Smooth muscle cell (in vitro differentiated cells): ENCODE results near the gene MRE11. TPM values are rescaled to one million over a fixed set of nuclear protein-coding genes. Genes with fewer than 3 reads are reported as not detected.

Source experiments
- DNase-seq: peaks from one replicate; lab custom pipeline; 2025; ENCODE audit not compliant: unreplicated experiment; lab: John Stamatoyannopoulos, UW
- H2AFZ ChIP-seq: fragments of 200-600 bp; sonication (generic); 2 replicates; pipeline ENCODE4 v1.6.0; 2016; ENCODE audit warnings: antibody characterized with exemption, low read depth, mild to moderate bottlenecking
- H3F3A ChIP-seq: fragments of 200-600 bp; sonication (generic); 2 replicates; pipeline ENCODE4 v1.6.0; 2017; ENCODE audit warnings: antibody characterized with exemption, low read depth
- H3K27ac ChIP-seq: fragments of 200-600 bp; sonication (generic); 2 replicates; pipeline ENCODE4 v1.5.1; 2016; ENCODE audit warnings: low read depth, mild to moderate bottlenecking
- H3K27me3 ChIP-seq: fragments of 200-600 bp; sonication (generic); 2 replicates; pipeline ENCODE4 v1.6.1; 2016; ENCODE audit warnings: low read depth, mild to moderate bottlenecking
- H3K36me3 ChIP-seq: fragments of 200-600 bp; sonication (generic); 2 replicates; pipeline ENCODE4 v1.5.1; 2016; ENCODE audit warnings: low read depth
- H3K4me1 ChIP-seq: fragments of 200-600 bp; sonication (generic); 2 replicates; pipeline ENCODE4 v1.5.1; 2016; ENCODE audit warnings: low read depth
- H3K4me2 ChIP-seq: fragments of 200-600 bp; sonication (generic); 2 replicates; pipeline ENCODE4 v1.6.0; 2016; ENCODE audit warnings: mild to moderate bottlenecking
- H3K4me3 ChIP-seq: fragments of 200-600 bp; sonication (generic); 2 replicates; pipeline ENCODE4 v1.5.1; 2016; ENCODE audit warnings: mild to moderate bottlenecking
- H3K79me2 ChIP-seq: fragments of 200-600 bp; sonication (generic); 2 replicates; pipeline ENCODE4 v1.6.0; 2016; ENCODE audit warnings: low read depth, mild to moderate bottlenecking
- H3K9ac ChIP-seq: fragments of 200-600 bp; sonication (generic); 2 replicates; pipeline ENCODE4 v1.6.0; 2016; ENCODE audit warnings: low read depth
- H3K9me3 ChIP-seq: fragments of 200-600 bp; sonication (generic); replicated peaks from 2 replicates; pipeline ENCODE4 v1.5.1; 2016; ENCODE audit warnings: low read depth
- H4K20me1 ChIP-seq: fragments of 200-600 bp; sonication (generic); 2 replicates; pipeline ENCODE4 v1.6.0; 2016; ENCODE audit warnings: low read depth
- WGBS: methylation state at CpG from one replicate; pipeline ENCODE4 v1.1.7; 2016; ENCODE audit warnings: low lambda C conversion rate; 5-methylcytosine and 5-hydroxymethylcytosine counted together
- polyA plus RNA-seq: library from polyadenylated mRNA; unstranded; fragments of >200 nt; fragmentation: Nextera tagmentation; extraction: Ambion mirVana; gene quantifications from 2 replicates; pipeline ENCODE4 v1.2.1, GENCODE V29; 2016
- total RNA-seq: library from RNA; depleted of rRNA; stranded (reverse); fragments of >200 nt; gene quantifications from 2 replicates; pipeline ENCODE4 v1.2.3, GENCODE V29; 2014
- TF ChIP-seq, protein P1 (sequence below): fragments of 200-600 bp; sonication (generic); IDR thresholded peaks from 2 replicates; pipeline ENCODE4 v1.5.1; 2017; ENCODE audit warnings: borderline replicate concordance, mild to moderate bottlenecking, antibody characterized with exemption; ENCODE audit not compliant: insufficient read depth, poor library complexity, severe bottlenecking

The MRE11 gene
- total and polyA plus RNA-seq, 2 experiments from 2014 or later, result 5.1 to 15.1 TPM

DNA sequence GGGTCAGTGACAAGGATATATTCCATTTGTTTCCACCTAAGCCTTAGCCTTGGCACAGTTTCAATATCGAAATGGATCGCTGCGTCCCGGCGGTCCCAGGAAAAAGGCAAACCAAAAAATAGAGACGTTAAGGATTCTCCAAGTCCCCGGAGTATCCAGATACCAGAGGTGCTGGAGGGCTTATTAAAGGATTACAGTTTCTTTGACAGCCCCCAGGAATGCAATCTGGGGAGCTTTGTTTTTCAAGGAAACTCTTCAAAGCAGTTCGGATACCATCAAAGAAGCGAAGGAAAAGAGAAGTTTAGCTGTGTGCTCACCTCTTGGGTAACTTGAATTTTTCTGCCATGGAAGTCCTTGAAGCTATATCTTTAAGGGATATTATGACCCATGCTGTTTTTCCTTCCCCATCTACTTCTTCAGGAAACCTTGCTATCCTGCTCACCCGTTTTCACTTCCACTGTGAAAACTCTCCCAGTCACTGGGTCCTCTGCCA is 91.8 kb downstream of the MRE11 start:
- Histone ChIP-seq H3K4me3 (peak overlapping the region; percentile 64), H3K9ac (no peak overlapping the region), H2AFZ (peak overlapping the region; percentile 88), H3F3A (no peaks in the 10 kb centered on the region), H3K36me3 (no peaks in the 10 kb centered on the region), H3K9me3 (no peaks in the 10 kb centered on the region), H3K27ac (no peak overlapping the region), H4K20me1 (no peaks in the 10 kb centered on the region), H3K79me2 (no peaks in the 10 kb centered on the region), H3K4me2 (peak overlapping the region; percentile 99), H3K4me1 (peaks cover 6% of the 10 kb centered on the region), H3K27me3 (peaks cover 33% of the 10 kb centered on the region)
- TF ChIP-seq, protein P1, sequence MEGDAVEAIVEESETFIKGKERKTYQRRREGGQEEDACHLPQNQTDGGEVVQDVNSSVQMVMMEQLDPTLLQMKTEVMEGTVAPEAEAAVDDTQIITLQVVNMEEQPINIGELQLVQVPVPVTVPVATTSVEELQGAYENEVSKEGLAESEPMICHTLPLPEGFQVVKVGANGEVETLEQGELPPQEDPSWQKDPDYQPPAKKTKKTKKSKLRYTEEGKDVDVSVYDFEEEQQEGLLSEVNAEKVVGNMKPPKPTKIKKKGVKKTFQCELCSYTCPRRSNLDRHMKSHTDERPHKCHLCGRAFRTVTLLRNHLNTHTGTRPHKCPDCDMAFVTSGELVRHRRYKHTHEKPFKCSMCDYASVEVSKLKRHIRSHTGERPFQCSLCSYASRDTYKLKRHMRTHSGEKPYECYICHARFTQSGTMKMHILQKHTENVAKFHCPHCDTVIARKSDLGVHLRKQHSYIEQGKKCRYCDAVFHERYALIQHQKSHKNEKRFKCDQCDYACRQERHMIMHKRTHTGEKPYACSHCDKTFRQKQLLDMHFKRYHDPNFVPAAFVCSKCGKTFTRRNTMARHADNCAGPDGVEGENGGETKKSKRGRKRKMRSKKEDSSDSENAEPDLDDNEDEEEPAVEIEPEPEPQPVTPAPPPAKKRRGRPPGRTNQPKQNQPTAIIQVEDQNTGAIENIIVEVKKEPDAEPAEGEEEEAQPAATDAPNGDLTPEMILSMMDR, result no peak
- DNase-seq, result no peak
- 32% methylated on average over 10 of the region's 10 CpGs for WGBS

DNA sequence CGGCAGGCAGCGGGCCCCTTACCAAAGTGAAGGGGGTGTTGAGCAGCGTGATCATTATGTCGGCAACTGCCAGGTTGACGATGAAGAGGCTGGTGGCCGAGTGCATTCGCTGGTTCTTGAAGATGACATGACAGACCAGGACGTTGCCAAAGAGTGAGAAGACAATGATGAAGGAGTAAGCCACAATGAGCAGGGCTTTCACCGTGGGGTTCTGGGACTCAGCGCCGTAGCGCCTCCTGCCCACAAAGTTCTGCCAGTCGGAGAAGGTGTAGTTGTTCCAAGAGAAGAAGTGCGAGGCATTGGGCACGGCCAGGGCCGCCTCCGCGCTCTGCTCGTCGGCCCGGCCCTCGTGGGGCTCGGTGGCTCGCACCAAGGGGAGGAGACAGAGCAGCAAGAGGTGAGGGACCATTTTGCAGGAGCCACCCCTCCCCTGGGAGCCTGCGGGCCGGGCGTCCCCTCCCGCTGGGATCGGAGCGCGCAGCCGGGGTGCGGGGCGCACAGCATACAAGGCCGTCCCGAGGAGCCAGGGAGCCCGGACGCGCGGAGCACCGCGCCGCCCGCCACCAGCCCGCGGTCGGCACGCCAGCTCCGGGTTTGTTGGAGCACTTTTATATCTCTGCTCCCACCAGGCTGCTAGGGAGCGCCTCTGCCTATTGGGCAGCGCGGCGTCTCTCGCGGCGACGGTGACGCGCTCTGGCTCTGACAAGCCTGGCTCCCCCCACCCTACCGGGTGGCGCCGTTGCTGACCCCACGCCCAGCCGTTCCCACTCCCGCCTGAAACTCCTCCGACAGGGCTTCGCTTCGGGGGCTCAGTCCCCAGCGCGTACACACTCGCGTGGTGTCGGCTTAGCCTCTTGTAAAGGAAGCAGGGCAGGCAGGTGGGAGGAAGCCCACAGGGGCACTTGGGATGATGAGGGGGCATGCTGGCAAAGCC is 92.5 kb downstream of the MRE11 start, which contains the start of gene GPR83:
Gene GPR83 (minus strand): TSS at position 581 of the 934 bp plus-strand sequence. CDS start 172 bp downstream, at position 409.
- peak within 1 kb of the TSS; percentile 99 for H3K4me2 ChIP-seq
- H3K4me1 ChIP-seq, result peaks cover 6% of the 10 kb centered on the region
- H3K79me2 ChIP-seq, result no peaks in the 10 kb centered on the region
- WGBS, result 5% methylated on average over 57 of the region's 73 CpGs
- H3K9ac ChIP-seq, result no peak within 1 kb of the TSS
- H3K27ac ChIP-seq, result no peak within 1 kb of the TSS
- no peaks in the 10 kb centered on the region for H4K20me1 ChIP-seq
- H3K36me3 ChIP-seq, result no peaks in the 10 kb centered on the region
- DNase-seq, result no peak
- H3K27me3 ChIP-seq, result peaks cover 33% of the 10 kb centered on the region
- no peaks in the 10 kb centered on the region for H3K9me3 ChIP-seq
- peak within 1 kb of the TSS; percentile 88 for H2AFZ ChIP-seq
- H3F3A ChIP-seq, result no peaks in the 10 kb centered on the region
- TF ChIP-seq, protein P1, result no peak
- H3K4me3 ChIP-seq, result peak within 1 kb of the TSS; percentile 64

DNA sequence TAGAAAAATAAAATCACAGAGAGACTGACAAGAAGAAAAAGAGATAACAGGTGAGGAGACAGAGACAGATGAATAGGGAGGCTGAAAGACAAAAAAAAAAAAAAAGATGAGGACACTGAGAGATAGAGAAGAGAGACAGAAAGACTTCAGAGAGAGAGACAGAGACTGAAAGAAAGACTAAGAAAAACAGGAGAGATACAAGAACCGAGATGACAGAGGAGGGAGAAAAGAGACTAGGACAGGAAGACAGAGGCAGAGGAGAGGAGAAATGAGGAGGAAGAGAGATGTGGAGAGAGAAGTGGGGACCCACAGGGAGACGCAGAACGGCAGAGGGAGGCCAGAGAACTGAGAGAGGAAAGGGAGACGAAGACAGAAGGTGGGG is 93.2 kb downstream of the MRE11 start:
- H3K4me3 ChIP-seq, result peak overlapping the region; percentile 64

More for the DNA sequence above, 93.2 kb downstream of the MRE11 start:
- TF ChIP-seq, protein P1, result no peak
- Histone ChIP-seq H3F3A (no peaks in the 10 kb centered on the region), H3K4me2 (peak overlapping the region; percentile 99), H3K79me2 (no peaks in the 10 kb centered on the region), H3K9me3 (no peaks in the 10 kb centered on the region), H3K27me3 (peaks cover 33% of the 10 kb centered on the region), H3K4me1 (peaks cover 6% of the 10 kb centered on the region), H3K9ac (no peak overlapping the region), H3K27ac (no peak overlapping the region), H2AFZ (peak overlapping the region; percentile 88), H4K20me1 (no peaks in the 10 kb centered on the region), H3K36me3 (no peaks in the 10 kb centered on the region)
- 39% methylated on average over 4 of the region's 4 CpGs for WGBS
- no peak for DNase-seq
